ENCODE results near the gene CDKN2A.

DNA sequence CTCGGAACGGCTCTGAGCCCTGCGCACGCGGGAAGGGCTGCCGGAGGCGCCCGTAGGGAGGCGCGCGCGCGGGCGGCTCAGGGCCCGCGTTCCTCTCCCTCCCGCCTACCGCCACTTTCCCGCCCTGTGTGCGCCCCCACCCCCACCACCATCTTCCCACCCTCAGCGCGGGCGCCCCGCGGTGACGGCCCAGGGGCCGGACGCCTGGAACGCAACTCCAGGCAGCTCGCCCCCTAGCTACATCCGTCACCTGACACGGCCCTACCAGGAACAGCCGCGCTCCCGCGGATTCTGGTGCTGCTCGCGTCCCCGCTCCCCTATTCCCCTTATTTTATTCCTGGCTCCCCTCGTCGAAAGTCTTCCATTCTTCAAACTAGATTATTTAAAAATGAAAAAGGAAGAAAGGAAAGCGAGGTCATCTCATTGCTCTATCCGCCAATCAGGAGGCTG lies 389 bp upstream of the CDKN2A start, which contains the start of gene CDKN2B-AS1:
- TF ChIP-seq CTCF (IDR thresholded peaks at IDR 0.05) (no peak), POLR2A (IDR thresholded peaks at IDR 0.05) (no peak)
